ENCODE results near the gene BOD1. TPM values are rescaled to one million over a fixed set of nuclear protein-coding genes. Genes with fewer than 3 reads are reported as not detected.

BOD1 gene
- total and polyA plus RNA-seq, 10 of the 15 experiments (the other 5 are each of a cell fraction or from before 2014, with no cell fraction given): 14.1 to 35.8 (median 29.6) TPM

- Histone ChIP-seq H3K4me1 (ENCODE audit: control insufficient read depth, insufficient read depth, low read length) (no peaks in the 10 kb centered on the region), H3K9me3 (replicated peaks; ENCODE audit: control insufficient read depth, insufficient read depth, low read length) (peaks cover 9% of the 10 kb centered on the region; the same call in 2 of the 3 replicates), H3K27me3 (replicated peaks in 1 of 2; ENCODE audit: control insufficient read depth in 2 of 2, insufficient read depth in 2 of 2, low read length in 1 of 2) (no peaks in the 10 kb centered on the region), H3K4me3 (no peak overlapping the region), H4K20me1 (ENCODE audit: control insufficient read depth, insufficient read depth) (no peaks in the 10 kb centered on the region; the same call in 1 of the 2 replicates), H3K27ac (ENCODE audit: control insufficient read depth, insufficient read depth) (no peak overlapping the region), H3K9ac (ENCODE audit: control insufficient read depth, insufficient read depth, low read length) (no peak overlapping the region), H3K36me3 (ENCODE audit: control insufficient read depth in 2 of 2, insufficient read depth in 2 of 2, low read length in 1 of 2) (no peaks in the 10 kb centered on the region), H3K4me2 (ENCODE audit: control insufficient read depth, insufficient read depth) (no peak overlapping the region), H2AFZ (ENCODE audit: control insufficient read depth, low read depth, low read length) (no peak overlapping the region), H3K79me2 (ENCODE audit: control insufficient read depth, insufficient read depth, low read length) (no peaks in the 10 kb centered on the region)
- DNase-seq (ENCODE audit: low read depth, low spot score) (no peak), ATAC-seq (no peak), FAIRE-seq (no peak)
- intact Hi-C loops (cut with micrococcal nuclease; ENCODE audit: unreplicated experiment) (no loop called here), in situ Hi-C loops (cut with MboI) (no loop called here)
- RAD21 ChIA-PET (ENCODE audit: unreplicated experiment): interaction anchor here (1.1 kb wide), 1 partner anchor 368 kb away, joined by 3 read pairs; no protein-coding TSS in a partner anchor
- CTCF ChIA-PET: interaction anchor here (1.0 kb wide), 1 partner anchor 23 kb away, joined by 3 read pairs; no protein-coding TSS in a partner anchor
- POLR2A ChIA-PET: no interaction called here
- SMC1A ChIA-PET (ENCODE audit: uncharacterized antibody, unreplicated experiment): no interaction called here
- WGBS (ENCODE audit: insufficient coverage, insufficient replicate concordance, low lambda C conversion rate, missing lambda C conversion rate): 96% methylated on average over 3 of the region's 3 CpGs
- TF ChIP-seq ZNF622 (IDR thresholded peaks at IDR 0.05) (no peak), CEBPB (IDR thresholded peaks at IDR 0.05; ENCODE audit: borderline replicate concordance in 1 of 2, low read depth in 2 of 2, low read length in 2 of 2) (no peak), SMC3 (IDR thresholded peaks at IDR 0.05; ENCODE audit: borderline replicate concordance, low read length) (no peak), EZH2 (IDR thresholded peaks at IDR 0.05; ENCODE audit: borderline replicate concordance, control insufficient read depth, low read depth, low read length) (no peak), IRF5 (IDR thresholded peaks at IDR 0.05; ENCODE audit: borderline replicate concordance) (no peak)
- TF ChIP-seq, protein P1, sequence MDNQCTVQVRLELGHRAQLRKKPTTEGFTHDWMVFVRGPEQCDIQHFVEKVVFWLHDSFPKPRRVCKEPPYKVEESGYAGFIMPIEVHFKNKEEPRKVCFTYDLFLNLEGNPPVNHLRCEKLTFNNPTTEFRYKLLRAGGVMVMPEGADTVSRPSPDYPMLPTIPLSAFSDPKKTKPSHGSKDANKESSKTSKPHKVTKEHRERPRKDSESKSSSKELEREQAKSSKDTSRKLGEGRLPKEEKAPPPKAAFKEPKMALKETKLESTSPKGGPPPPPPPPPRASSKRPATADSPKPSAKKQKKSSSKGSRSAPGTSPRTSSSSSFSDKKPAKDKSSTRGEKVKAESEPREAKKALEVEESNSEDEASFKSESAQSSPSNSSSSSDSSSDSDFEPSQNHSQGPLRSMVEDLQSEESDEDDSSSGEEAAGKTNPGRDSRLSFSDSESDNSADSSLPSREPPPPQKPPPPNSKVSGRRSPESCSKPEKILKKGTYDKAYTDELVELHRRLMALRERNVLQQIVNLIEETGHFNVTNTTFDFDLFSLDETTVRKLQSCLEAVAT (IDR thresholded peaks at IDR 0.05): no peak
- no TSS peak for BruUV-seq (replicated peaks)
Observed at GRCh38 chr5:173595841-173596240, 20.6 kb downstream of the BOD1 start.

Measured in GM12878 (cell line).